ENCODE measurements around the gene PHLDA1. TPM values are rescaled to one million over a fixed set of nuclear protein-coding genes. Genes with fewer than 3 reads are reported as not detected.

PHLDA1 gene
- total RNA-seq, 1 experiment from 2014 or later = 151 TPM

DNA sequence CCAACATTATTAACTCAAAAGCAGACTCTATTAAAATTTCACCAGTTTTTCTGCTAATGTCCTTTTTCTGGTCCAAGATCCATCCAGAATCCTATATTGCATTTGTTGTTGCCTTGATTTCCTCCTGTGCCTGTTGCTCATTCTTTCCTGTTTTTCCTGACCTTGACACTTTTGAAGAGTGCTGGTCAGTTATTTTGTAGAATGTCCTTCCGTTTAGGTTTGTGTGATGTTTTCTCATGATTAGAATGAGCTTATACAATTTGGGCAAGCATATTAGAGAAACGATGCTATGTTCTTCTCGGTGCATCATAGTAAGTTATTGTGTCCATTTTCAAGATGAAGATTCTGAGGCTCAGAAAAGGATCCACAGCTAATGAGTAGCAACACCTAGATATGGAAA lies 33.9 kb downstream of the PHLDA1 start:
- no peak for DNase-seq
- CTCF ChIA-PET = interaction anchor here (1.3 kb wide), 1 partner anchor 12 kb away, joined by 3 read pairs; no protein-coding TSS in a partner anchor
- no peaks in the 10 kb centered on the region for H3K27me3 Mint-ChIP-seq (ENCODE audit: unreplicated experiment)
- no peaks in the 10 kb centered on the region for H3K36me3 Mint-ChIP-seq (ENCODE audit: insufficient read depth, unreplicated experiment)
- H3K27ac Mint-ChIP-seq (ENCODE audit: unreplicated experiment) = peak overlapping the region; percentile 25
- peaks cover 65% of the 10 kb centered on the region for H3K4me1 Mint-ChIP-seq (ENCODE audit: low read depth, unreplicated experiment)
- no peaks in the 10 kb centered on the region for H3K9me3 Mint-ChIP-seq (ENCODE audit: low read depth, unreplicated experiment)
- TF ChIP-seq, protein P1, sequence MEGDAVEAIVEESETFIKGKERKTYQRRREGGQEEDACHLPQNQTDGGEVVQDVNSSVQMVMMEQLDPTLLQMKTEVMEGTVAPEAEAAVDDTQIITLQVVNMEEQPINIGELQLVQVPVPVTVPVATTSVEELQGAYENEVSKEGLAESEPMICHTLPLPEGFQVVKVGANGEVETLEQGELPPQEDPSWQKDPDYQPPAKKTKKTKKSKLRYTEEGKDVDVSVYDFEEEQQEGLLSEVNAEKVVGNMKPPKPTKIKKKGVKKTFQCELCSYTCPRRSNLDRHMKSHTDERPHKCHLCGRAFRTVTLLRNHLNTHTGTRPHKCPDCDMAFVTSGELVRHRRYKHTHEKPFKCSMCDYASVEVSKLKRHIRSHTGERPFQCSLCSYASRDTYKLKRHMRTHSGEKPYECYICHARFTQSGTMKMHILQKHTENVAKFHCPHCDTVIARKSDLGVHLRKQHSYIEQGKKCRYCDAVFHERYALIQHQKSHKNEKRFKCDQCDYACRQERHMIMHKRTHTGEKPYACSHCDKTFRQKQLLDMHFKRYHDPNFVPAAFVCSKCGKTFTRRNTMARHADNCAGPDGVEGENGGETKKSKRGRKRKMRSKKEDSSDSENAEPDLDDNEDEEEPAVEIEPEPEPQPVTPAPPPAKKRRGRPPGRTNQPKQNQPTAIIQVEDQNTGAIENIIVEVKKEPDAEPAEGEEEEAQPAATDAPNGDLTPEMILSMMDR (IDR thresholded peaks at IDR 0.05; ENCODE audit: unreplicated experiment) = no peak
- intact Hi-C loops (cut with micrococcal nuclease; ENCODE audit: unreplicated experiment) = no loop called here
- no peak overlapping the region for H3K4me3 Mint-ChIP-seq (ENCODE audit: low read depth, unreplicated experiment)
- BruUV-seq (replicated peaks) = no TSS peak

DNA sequence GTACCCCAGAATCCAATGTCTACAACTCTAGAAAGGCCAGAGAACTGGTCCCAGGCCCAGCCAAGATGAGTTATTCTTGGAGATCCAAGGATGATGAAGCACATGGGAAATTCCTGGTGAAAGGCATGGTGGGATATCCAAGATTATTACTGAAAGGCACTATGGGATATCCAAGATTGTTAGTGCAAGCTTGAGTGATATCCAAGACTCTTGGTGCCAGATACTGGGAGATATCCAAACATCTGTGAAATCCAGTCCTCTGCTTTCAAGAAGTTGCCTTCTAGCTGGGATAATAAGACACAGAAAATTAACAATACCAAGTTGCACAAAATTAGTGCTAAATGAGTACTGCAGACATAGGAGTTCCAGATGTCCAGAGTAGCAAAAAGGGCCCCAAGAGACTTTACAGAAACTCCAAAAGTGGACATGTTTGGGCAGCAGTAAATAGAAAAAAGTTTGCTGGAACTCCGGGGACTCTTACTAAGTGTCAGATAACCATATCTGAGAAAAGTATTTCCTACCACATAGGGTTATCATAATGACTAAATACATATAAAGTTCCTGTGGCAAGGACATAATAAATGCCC lies 34.6 kb downstream of the PHLDA1 start:
- no peaks in the 10 kb centered on the region for H3K9me3 Mint-ChIP-seq (ENCODE audit: low read depth, unreplicated experiment)
- BruUV-seq (replicated peaks) = no TSS peak
- CTCF ChIA-PET = no interaction called here
- TF ChIP-seq, protein P1 (IDR thresholded peaks at IDR 0.05; ENCODE audit: unreplicated experiment) = no peak
- no peak for DNase-seq
- no peaks in the 10 kb centered on the region for H3K27me3 Mint-ChIP-seq (ENCODE audit: unreplicated experiment)
- H3K4me1 Mint-ChIP-seq (ENCODE audit: low read depth, unreplicated experiment) = peaks cover 65% of the 10 kb centered on the region
- peak overlapping the region; percentile 25 for H3K27ac Mint-ChIP-seq (ENCODE audit: unreplicated experiment)
- intact Hi-C loops (cut with micrococcal nuclease; ENCODE audit: unreplicated experiment) = no loop called here
- H3K36me3 Mint-ChIP-seq (ENCODE audit: insufficient read depth, unreplicated experiment) = no peaks in the 10 kb centered on the region
- H3K4me3 Mint-ChIP-seq (ENCODE audit: low read depth, unreplicated experiment) = no peak overlapping the region

DNA sequence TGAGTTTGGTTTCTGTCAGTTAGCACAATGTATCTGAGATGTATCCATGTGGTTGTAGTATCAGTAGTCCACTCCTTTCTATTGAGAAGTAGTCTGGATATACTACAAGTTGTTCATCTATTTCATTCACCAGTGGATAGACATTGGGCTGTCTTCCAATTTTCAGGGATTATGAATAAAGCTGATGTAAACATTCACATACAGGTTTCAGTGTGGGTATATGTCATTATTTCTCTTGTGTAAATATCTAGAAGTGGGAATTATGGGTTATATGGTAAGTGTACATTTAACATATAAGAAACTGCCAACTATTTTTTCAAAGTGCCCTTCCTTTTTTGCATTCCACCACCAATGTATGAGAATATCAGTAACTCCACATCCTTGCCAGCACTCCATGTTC lies 35.9 kb downstream of the PHLDA1 start:
- CTCF ChIA-PET = interaction anchor here (0.6 to 0.7 kb wide), 3 partner anchors 15 to 66 kb away, joined by 3 to 9 read pairs (median 3); no protein-coding TSS in a partner anchor
- H3K27ac Mint-ChIP-seq (ENCODE audit: unreplicated experiment) = no peak overlapping the region
- H3K4me3 Mint-ChIP-seq (ENCODE audit: low read depth, unreplicated experiment) = no peak overlapping the region
- no peaks in the 10 kb centered on the region for H3K27me3 Mint-ChIP-seq (ENCODE audit: unreplicated experiment)
- no peaks in the 10 kb centered on the region for H3K9me3 Mint-ChIP-seq (ENCODE audit: low read depth, unreplicated experiment)
- no TSS peak for BruUV-seq (replicated peaks)
- intact Hi-C loops (cut with micrococcal nuclease; ENCODE audit: unreplicated experiment) = no loop called here
- peaks cover 68% of the 10 kb centered on the region for H3K4me1 Mint-ChIP-seq (ENCODE audit: low read depth, unreplicated experiment)
- TF ChIP-seq, protein P1 (IDR thresholded peaks at IDR 0.05; ENCODE audit: unreplicated experiment) = no peak
- no peaks in the 10 kb centered on the region for H3K36me3 Mint-ChIP-seq (ENCODE audit: insufficient read depth, unreplicated experiment)
- DNase-seq = no peak

DNA sequence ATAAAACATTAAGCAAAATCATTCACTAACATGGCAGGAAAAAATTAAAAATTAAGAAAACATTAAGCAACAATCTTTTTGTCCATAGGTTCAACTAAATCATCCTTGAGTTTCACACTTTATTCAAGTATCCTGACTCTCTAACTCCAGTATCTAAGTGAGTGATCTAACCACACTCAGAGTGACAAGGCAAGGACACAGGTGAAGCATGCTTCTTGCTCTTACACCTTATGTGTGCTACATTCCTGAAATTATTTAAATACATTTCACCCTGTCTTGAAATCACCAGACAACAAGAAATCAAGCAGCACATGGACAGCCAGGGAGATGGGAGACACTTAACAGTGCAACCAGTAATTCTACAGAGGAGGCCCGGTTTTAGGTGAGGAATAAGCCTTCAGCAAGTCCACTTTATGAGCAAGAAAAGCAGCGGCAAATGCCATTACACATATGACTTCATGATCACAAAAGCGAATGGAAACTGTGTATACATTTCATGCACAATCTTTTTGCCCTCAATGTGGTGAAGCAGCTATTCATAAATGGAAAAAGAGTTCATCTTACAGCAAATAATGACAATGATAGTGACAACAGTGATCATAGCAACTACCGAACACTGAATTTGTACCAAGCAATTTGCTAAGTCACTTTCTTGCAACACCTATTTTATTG lies 37.4 kb downstream of the PHLDA1 start:
- BruUV-seq (replicated peaks) = no TSS peak
- Mint-ChIP-seq H3K4me1 (ENCODE audit: low read depth, unreplicated experiment) (peaks cover 74% of the 10 kb centered on the region), H3K4me3 (ENCODE audit: low read depth, unreplicated experiment) (peak overlapping the region; percentile 7), H3K36me3 (ENCODE audit: insufficient read depth, unreplicated experiment) (peaks cover 2% of the 10 kb centered on the region), H3K27me3 (ENCODE audit: unreplicated experiment) (no peaks in the 10 kb centered on the region), H3K9me3 (ENCODE audit: low read depth, unreplicated experiment) (peaks cover under 1% of the 10 kb centered on the region), H3K27ac (ENCODE audit: unreplicated experiment) (peak overlapping the region; percentile 60)
- DNase-seq = no peak
- intact Hi-C loops (cut with micrococcal nuclease; ENCODE audit: unreplicated experiment) = no loop called here
- CTCF ChIA-PET = interaction anchor here (0.6 kb wide), 1 partner anchor 33 kb away, joined by 3 read pairs; no protein-coding TSS in a partner anchor
- TF ChIP-seq, protein P1 (IDR thresholded peaks at IDR 0.05; ENCODE audit: unreplicated experiment) = no peak
